Activated T-helper 1 cell treated with anti-CD3 and anti-CD28 coated beads, Interleukin-12 subunit alpha, Interleukin-12 subunit beta, Interleukin-2, Interleukin-4 antibody, amounts not matched to agents 30 ng/mL and 10 ng/mL and 1 ng/mL, durations not matched to agents 14 hours and 24 hours and 36 hours (primary cell): Measurements from ENCODE around the gene GADD45G. TPM values are rescaled to one million over a fixed set of nuclear protein-coding genes. Genes with fewer than 3 reads are reported as not detected.

Experiments
- DNase-seq: peaks from one replicate; pipeline ENCODE4 v3.0.0; 2021; ENCODE audit warnings: low spot score
- H3K27ac Mint-ChIP-seq: one replicate; pipeline ENCODE4 v1.8.0; 2021; ENCODE audit warnings: mild to moderate bottlenecking, mixed read lengths
- H3K27me3 Mint-ChIP-seq: one replicate; pipeline ENCODE4 v1.8.0; 2022; ENCODE audit warnings: mild to moderate bottlenecking, moderate library complexity, mixed read lengths; ENCODE audit not compliant: insufficient read depth
- H3K36me3 Mint-ChIP-seq: one replicate; pipeline ENCODE4 v1.8.0; 2021; ENCODE audit warnings: low read depth, mixed read lengths
- H3K4me1 Mint-ChIP-seq: one replicate; pipeline ENCODE4 v1.8.0; 2021; ENCODE audit warnings: low read depth, mixed read lengths
- H3K4me3 Mint-ChIP-seq: one replicate; pipeline ENCODE4 v1.8.0; 2021; ENCODE audit warnings: mild to moderate bottlenecking, moderate library complexity, mixed read lengths
- H3K9me3 Mint-ChIP-seq: one replicate; pipeline ENCODE4 v1.8.0; 2021; ENCODE audit warnings: mixed read lengths
- intact Hi-C: fragments of 100-400 bp; cut with micrococcal nuclease; formaldehyde crosslinking; loops from one replicate; pipeline ENCODE4 v1.15.1; 2024
- total RNA-seq: library from RNA; stranded (reverse); gene quantifications from 2 replicates; pipeline ENCODE4 v1.2.3, GENCODE V29; 2022

GADD45G gene
- total RNA-seq, 1 donor from 2014 or later: 37.2 TPM

DNA sequence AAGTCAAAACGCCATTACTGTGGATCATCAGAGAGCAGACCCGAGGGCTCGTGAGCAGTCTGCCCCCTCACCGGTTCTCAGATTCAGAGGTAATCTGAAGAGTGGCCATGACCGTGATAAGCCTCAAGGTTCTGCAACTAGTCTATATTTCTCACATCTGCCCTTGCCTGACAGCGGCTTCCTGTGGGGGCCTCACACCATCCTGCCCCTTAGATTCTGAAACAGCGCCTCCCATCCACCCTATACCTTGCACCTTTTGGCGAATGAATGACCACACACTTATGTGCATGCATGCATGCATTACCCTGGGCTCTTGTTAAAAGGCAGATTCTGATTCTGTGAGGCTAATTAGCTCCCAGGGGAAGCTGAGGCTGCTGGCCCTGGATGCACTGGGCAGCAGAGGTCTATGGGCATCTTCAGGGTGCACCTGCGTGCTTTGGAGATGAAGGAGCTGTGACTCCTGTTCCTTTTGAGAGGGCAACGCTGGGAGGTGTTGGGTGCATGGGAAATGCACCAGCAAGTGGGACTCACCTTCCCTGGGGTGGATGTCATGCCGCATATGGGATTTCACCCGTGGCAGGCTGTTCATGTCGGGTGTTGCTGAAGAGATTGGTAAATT is 7.8 kb upstream of the GADD45G start:
- H3K27ac Mint-ChIP-seq: no peak overlapping the region
- H3K27me3 Mint-ChIP-seq: peaks cover 16% of the 10 kb centered on the region
- no peak for DNase-seq
- H3K4me1 Mint-ChIP-seq: no peaks in the 10 kb centered on the region
- H3K4me3 Mint-ChIP-seq: no peak overlapping the region
- intact Hi-C loops: loop anchor here (5.0 kb wide), 1 partner anchor 1160 kb away; no protein-coding TSS in a partner anchor
- H3K9me3 Mint-ChIP-seq: no peaks in the 10 kb centered on the region
- no peaks in the 10 kb centered on the region for H3K36me3 Mint-ChIP-seq

DNA sequence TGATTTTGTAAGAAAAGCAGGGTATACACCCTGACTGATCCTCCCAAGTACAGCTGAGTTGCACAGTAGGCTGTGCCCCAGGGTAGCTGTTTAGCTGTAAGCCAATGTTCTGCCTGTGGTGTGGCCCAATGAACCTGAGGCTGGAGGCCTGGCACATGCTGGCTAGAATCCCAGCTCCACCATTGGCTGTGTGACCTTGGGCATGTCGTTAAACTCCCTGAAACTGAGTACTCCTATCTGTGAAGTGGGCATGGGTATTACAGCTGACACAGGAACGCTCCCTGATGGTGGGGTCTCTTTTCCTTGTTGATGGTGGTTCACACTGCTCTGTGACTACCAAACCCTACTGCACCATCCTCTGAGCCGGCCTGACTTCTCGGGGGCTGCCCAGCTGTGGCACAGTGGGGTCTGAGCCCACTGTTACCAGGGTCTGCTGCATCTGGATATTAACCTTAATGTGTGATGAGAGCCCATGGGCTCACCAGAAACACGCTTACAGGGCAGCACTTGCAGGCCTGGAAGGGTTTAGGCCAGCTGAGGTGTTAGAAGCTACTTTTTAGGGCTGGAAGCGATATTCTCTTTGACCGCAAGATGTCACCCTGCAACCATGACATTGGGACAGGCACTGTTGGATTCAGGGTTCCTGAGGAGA is 7.0 kb upstream of the GADD45G start:
- H3K27me3 Mint-ChIP-seq: peaks cover 16% of the 10 kb centered on the region
- peaks cover under 1% of the 10 kb centered on the region for H3K4me1 Mint-ChIP-seq
- H3K27ac Mint-ChIP-seq: no peak overlapping the region
- H3K4me3 Mint-ChIP-seq: no peak overlapping the region
- intact Hi-C loops: loop anchor here (1.0 to 5.0 kb wide), 5 partner anchors 21 to 1277 kb away; no protein-coding TSS in a partner anchor
- H3K36me3 Mint-ChIP-seq: no peaks in the 10 kb centered on the region
- peak; percentile 48 for DNase-seq
- no peaks in the 10 kb centered on the region for H3K9me3 Mint-ChIP-seq

DNA sequence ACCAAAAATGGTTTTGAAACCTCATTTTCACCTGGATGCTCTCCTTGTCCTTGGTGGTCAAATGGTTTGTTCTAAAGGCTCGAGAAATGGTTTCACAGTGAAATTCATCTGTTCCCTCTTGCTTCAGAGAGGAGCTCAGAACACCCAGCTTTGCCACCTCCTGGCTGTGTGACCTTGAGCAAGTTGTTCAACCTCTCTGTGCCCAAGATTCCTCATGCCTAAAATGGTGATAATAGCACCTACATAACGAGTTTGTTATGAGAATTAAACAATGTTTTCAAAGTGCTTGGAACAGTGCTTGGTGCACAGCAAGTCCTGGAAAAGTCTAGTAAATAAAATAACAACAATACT is 6.5 kb upstream of the GADD45G start:
- H3K4me1 Mint-ChIP-seq: peaks cover 6% of the 10 kb centered on the region
- H3K36me3 Mint-ChIP-seq: no peaks in the 10 kb centered on the region
- intact Hi-C loops: loop anchor here (1.0 to 5.0 kb wide), 5 partner anchors 22 to 1276 kb away; no protein-coding TSS in a partner anchor
- no peak overlapping the region for H3K4me3 Mint-ChIP-seq
- H3K27ac Mint-ChIP-seq: no peak overlapping the region
- no peak for DNase-seq
- peaks cover 16% of the 10 kb centered on the region for H3K27me3 Mint-ChIP-seq
- no peaks in the 10 kb centered on the region for H3K9me3 Mint-ChIP-seq

DNA sequence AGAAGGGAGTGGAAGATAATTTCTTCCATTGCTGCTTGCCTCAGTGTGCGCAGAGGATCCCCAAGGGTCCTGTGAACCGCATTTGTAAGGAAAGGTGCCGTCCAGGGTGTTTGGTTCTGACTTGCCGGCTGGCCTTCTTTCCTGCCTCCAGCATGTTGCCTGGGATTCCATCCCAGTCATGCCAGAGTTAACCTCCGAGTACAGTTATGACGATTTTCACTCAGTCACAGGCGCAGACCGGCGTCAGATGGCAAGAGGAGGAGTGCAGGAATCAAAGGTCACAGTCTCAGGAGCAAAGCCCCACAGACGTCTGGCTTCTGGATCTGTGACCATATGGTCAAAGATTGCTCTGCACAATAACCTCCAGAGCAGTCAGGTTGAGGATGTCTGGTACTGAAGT is 5.9 kb upstream of the GADD45G start:
- H3K36me3 Mint-ChIP-seq: no peaks in the 10 kb centered on the region
- H3K4me3 Mint-ChIP-seq: no peak overlapping the region
- no peak for DNase-seq
- intact Hi-C loops: loop anchor here (1.0 to 5.0 kb wide), 5 partner anchors 22 to 1276 kb away; no protein-coding TSS in a partner anchor
- peaks cover 16% of the 10 kb centered on the region for H3K27me3 Mint-ChIP-seq
- H3K4me1 Mint-ChIP-seq: peaks cover 11% of the 10 kb centered on the region
- no peaks in the 10 kb centered on the region for H3K9me3 Mint-ChIP-seq
- H3K27ac Mint-ChIP-seq: no peak overlapping the region

DNA sequence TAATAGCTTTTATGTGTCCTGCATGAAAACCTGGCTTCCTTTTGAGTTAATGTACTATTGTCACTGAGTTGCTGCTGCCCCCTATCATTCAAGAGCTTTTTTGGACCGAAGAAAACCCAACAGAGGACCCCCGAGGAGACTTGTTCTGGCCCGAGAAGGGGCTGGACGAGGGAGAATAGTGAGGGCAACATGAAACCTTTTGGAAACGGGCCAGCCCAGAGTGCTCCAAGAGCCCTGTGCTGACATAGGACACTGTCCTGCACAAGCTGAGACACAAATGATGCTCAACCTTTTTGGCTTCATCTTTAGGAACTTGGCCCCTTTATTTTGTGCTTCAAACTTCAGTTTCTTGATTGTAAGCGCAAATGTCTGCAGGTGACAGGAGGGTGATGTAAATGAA is 4.0 kb upstream of the GADD45G start:
- peaks cover 15% of the 10 kb centered on the region for H3K4me1 Mint-ChIP-seq
- DNase-seq: no peak
- no peaks in the 10 kb centered on the region for H3K9me3 Mint-ChIP-seq
- H3K4me3 Mint-ChIP-seq: no peak overlapping the region
- peaks cover 11% of the 10 kb centered on the region for H3K27me3 Mint-ChIP-seq
- peaks cover 6% of the 10 kb centered on the region for H3K36me3 Mint-ChIP-seq
- intact Hi-C loops: no loop called here
- H3K27ac Mint-ChIP-seq: no peak overlapping the region

DNA sequence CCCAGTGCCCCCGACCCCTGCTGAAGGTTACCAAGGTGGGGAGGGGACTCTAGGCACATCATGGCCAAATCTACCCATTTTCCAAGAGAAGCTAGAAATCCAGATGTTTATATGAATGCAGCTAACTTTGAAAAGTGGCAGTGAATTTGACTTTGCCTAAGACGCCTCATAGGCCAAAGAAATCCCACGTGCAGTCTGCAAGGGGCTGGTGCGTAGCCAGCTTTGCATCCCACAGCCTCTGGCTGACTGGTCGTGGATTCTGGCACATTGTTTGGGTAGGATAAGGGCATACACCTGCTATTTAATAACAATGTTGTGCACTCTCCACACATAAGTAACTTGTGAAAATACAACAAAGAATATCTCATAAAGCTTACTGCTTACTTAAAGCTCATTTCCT is 3.5 kb upstream of the GADD45G start:
- intact Hi-C loops: no loop called here
- Mint-ChIP-seq H3K4me1 (peaks cover 17% of the 10 kb centered on the region), H3K9me3 (no peaks in the 10 kb centered on the region)

DNA sequence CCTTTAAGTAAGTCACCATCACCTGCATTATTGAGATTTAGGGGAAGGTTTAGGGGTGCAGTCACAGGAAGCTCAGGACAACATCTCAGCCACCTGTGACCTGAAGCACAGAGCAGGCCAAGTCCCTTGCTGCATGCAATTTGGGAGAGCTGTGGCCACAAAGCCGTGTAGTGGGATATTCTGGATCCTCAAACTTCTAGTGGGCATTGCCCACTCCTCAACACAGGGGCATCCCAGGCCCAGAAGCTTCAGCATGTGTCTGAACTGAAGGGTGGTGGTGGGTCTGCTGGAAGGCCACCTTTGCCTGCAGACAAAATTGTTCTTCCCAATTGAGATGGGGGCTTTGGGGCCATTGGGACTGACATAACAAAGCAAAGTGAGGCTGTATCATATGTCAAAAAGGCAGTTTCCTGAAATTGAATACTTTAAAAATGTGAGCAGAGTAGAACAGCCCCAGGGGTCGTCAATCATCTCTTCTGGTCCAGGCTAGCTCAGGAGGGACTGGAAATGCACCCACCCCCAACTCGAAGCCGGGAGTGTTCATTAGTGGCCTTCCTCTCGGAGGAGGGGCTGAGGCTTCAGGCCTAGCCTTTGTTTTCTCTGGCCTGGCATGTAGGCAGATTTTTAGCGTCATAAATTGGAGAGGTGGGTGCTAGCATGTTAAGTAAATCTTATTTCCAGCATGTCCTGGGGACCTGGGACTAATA is 2.8 kb upstream of the GADD45G start:
- Mint-ChIP-seq H3K4me3 (no peak overlapping the region), H3K27me3 (peaks cover 10% of the 10 kb centered on the region), H3K27ac (no peak overlapping the region), H3K4me1 (peaks cover 24% of the 10 kb centered on the region), H3K36me3 (peaks cover 16% of the 10 kb centered on the region), H3K9me3 (no peaks in the 10 kb centered on the region)
- intact Hi-C loops: no loop called here
- DNase-seq: no peak

More for the DNA sequence above, 3.5 kb upstream of the GADD45G start:
- Mint-ChIP-seq H3K4me3 (no peak overlapping the region), H3K27ac (no peak overlapping the region), H3K27me3 (peaks cover 10% of the 10 kb centered on the region), H3K36me3 (peaks cover 9% of the 10 kb centered on the region)
- no peak for DNase-seq

DNA sequence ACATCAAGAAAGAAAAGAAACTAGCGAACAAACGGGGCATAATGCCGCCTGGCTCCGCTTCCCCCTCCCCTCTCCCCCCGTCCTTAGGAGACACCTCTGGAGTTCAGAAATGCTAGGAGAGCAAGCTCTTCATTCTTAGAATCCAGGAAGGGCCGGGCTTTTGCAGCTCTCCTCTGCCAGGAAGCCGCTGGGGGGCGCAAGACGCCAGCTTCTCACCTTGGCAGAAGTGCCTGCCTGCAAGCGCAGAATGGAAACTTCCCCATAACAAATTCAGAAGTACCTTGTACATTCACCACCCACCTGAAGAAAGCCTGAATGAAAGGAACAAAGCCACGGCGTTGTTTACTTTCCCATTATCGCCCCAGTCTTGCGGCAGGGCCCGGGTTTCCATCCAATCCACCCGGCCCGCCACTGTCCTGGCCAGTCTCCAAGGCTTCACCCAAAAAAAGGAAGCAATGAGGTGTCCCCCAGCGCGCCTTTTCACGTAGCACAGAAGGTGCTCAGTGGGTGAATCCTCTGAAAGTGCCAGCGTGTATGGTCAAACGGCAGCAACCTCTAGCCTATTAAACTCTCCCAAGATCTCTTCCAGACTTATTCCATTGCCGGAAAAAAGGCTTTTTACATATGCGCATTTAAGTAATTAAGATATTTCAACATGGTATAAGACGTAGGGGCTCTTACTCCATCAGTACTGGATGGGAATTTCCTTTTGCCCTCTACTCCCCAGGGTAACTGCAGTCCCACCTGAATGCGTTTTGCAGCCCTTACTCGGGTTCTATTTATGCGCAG is 1.6 kb upstream of the GADD45G start:
- DNase-seq: peak; percentile 85
- Mint-ChIP-seq H3K4me1 (peaks cover 32% of the 10 kb centered on the region), H3K36me3 (peaks cover 26% of the 10 kb centered on the region), H3K27ac (peak overlapping the region; percentile 81), H3K4me3 (peak overlapping the region; percentile 92), H3K9me3 (no peaks in the 10 kb centered on the region), H3K27me3 (peaks cover 10% of the 10 kb centered on the region)
- intact Hi-C loops: loop anchor here (1.0 kb wide), 7 partner anchors 136 to 499 kb away; no protein-coding TSS in a partner anchor

DNA sequence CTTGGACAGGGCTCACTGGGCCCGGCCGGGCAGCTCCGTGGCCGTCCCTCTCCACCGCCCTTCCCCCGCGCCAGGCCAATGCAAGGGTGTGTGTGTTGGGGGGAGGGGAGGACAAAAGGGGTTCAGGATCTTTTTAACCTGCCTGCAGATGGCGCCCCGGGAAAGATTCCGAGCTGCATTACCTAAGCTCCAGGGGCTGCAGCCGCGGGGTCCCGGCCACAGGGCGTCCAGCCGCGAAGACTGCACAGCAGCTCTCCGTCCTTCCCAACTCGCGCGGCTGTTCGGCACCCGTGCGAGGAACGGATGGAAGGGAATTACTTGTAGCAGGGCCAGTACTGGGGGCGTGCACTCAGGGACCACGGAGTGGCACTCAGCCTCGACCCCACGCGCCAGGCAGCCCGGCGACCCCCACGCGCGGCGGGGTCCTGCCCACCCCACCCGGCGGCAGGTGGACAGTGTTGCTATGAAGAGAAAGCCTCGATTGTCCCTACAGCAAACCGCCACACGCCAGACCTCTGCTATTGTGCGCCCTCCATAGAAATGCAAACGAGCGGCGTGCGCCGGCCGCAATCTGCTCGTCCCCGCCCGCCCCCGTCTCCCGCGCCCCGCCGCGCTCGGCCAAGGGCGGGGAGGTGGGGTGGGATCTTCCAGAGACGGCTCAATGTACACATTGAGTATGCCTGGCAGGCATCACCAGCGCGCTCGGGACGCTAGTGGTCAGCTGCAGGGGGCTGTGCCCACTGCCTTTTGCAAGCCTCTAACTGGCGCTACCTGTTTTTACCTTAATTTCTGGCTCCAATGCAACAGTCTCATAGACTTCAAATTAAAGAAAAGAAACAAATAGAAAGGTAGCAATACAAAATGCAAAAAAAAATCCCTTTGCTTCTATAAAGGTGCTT is 796 bp upstream of the GADD45G start:
- intact Hi-C loops: loop anchor here (1.0 to 2.0 kb wide), 11 partner anchors 135 to 498 kb away; partner anchors contain the start of gene CKS2
- peak overlapping the region; percentile 91 for H3K27ac Mint-ChIP-seq
- DNase-seq: peak; percentile 55
- H3K36me3 Mint-ChIP-seq: peaks cover 29% of the 10 kb centered on the region
- no peaks in the 10 kb centered on the region for H3K9me3 Mint-ChIP-seq
- peaks cover 10% of the 10 kb centered on the region for H3K27me3 Mint-ChIP-seq
- peak overlapping the region; percentile 92 for H3K4me3 Mint-ChIP-seq
- peaks cover 36% of the 10 kb centered on the region for H3K4me1 Mint-ChIP-seq

DNA sequence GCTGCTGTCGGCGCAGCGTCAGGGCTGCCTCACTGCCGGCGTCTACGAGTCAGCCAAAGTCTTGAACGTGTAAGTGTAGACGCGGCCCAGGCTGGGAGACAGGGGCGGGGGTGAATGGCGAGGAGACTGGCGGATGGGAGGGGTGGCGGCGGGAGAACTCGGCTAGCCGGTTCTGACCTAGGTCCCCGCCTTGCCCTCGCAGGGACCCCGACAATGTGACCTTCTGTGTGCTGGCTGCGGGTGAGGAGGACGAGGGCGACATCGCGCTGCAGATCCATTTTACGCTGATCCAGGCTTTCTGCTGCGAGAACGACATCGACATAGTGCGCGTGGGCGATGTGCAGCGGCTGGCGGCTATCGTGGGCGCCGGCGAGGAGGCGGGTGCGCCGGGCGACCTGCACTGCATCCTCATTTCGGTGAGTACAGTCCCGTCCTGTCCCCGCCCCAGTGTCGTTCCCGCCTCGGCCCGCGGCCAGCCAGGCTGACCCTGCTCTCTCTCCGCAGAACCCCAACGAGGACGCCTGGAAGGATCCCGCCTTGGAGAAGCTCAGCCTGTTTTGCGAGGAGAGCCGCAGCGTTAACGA is 745 bp downstream of the GADD45G start:
- intact Hi-C loops: loop anchor here (1.0 to 2.0 kb wide), 6 partner anchors 51 to 295 kb away; partner anchors contain the start of genes CKS2 and SECISBP2
- Mint-ChIP-seq H3K27ac (peak overlapping the region; percentile 91), H3K9me3 (no peaks in the 10 kb centered on the region), H3K4me1 (peaks cover 36% of the 10 kb centered on the region), H3K36me3 (peaks cover 29% of the 10 kb centered on the region), H3K4me3 (peak overlapping the region; percentile 92), H3K27me3 (peaks cover 9% of the 10 kb centered on the region)
- DNase-seq: peak; percentile 62

DNA sequence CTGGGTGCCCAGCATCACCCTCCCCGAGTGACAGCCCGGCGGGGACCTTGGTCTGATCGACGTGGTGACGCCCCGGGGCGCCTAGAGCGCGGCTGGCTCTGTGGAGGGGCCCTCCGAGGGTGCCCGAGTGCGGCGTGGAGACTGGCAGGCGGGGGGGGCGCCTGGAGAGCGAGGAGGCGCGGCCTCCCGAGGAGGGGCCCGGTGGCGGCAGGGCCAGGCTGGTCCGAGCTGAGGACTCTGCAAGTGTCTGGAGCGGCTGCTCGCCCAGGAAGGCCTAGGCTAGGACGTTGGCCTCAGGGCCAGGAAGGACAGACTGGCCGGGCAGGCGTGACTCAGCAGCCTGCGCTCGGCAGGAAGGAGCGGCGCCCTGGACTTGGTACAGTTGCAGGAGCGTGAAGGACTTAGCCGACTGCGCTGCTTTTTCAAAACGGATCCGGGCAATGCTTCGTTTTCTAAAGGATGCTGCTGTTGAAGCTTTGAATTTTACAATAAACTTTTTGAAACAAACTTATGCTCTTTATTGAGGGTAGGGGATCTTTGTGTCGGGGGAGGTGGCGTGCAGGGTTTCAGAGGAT is 1.3 kb downstream of the GADD45G start:
- Mint-ChIP-seq H3K4me1 (peaks cover 36% of the 10 kb centered on the region), H3K4me3 (peak overlapping the region; percentile 92), H3K36me3 (peaks cover 29% of the 10 kb centered on the region), H3K9me3 (no peaks in the 10 kb centered on the region), H3K27ac (peak overlapping the region; percentile 91), H3K27me3 (peaks cover 6% of the 10 kb centered on the region)
- intact Hi-C loops: loop anchor here (2.0 kb wide), 1 partner anchor 51 kb away; no protein-coding TSS in a partner anchor
- peak; percentile 38 for DNase-seq
